HG02981 (cell line): ENCODE data around the gene SAXO1.
"Not testable (repeated sequence)": the region's sequence is repeated elsewhere in the genome, so short reads cannot be mapped to it uniquely, and the experiment has no call there.

ENCODE experiments used
- ATAC-seq: cut with Tn5 transposase; IDR thresholded peaks from one replicate; pipeline ENCODE4 v1.9.1; 2021; ENCODE audit warnings: mild to moderate bottlenecking, moderate library complexity; ENCODE audit not compliant: unreplicated experiment

SAXO1 gene

GRCh38 chr9:19000133-19000532, 32.9 kb downstream of the SAXO1 start:
- no peak for ATAC-seq

GRCh38 chr9:18999173-18999785, 33.7 kb downstream of the SAXO1 start:
- no peak for ATAC-seq

GRCh38 chr9:18997151-18997550, 35.9 kb downstream of the SAXO1 start:
- no peak for ATAC-seq

GRCh38 chr9:18996211-18996610, 36.8 kb downstream of the SAXO1 start:
- ATAC-seq, result no peak

- ATAC-seq, result no peak
These were observed 38.6 kb downstream of the SAXO1 start for GRCh38 chr9:18994263-18994916.

- ATAC-seq, result not testable (repeated sequence)
These were observed 41.8 kb downstream of the SAXO1 start for GRCh38 chr9:18991197-18991596.

- ATAC-seq, result no peak
These were observed 42.5 kb downstream of the SAXO1 start for GRCh38 chr9:18990494-18990893.

- ATAC-seq, result no peak
These were observed 43.1 kb downstream of the SAXO1 start for GRCh38 chr9:18989865-18990264.

- no peak for ATAC-seq
These were observed 43.9 kb downstream of the SAXO1 start for GRCh38 chr9:18989097-18989496.

GRCh38 chr9:18988003-18988402, 45.0 kb downstream of the SAXO1 start:
- ATAC-seq, result no peak

GRCh38 chr9:18985996-18986395, 47.0 kb downstream of the SAXO1 start:
- no peak for ATAC-seq

- ATAC-seq, result no peak
These were observed 47.5 kb downstream of the SAXO1 start for GRCh38 chr9:18985464-18985951.

GRCh38 chr9:18982262-18982620, 50.8 kb downstream of the SAXO1 start:
- no peak for ATAC-seq

- ATAC-seq, result no peak
These were observed 51.3 kb downstream of the SAXO1 start for GRCh38 chr9:18981476-18982261.

GRCh38 chr9:18980189-18980588, 52.8 kb downstream of the SAXO1 start:
- ATAC-seq, result no peak

GRCh38 chr9:18979367-18979766, 53.6 kb downstream of the SAXO1 start:
- ATAC-seq, result no peak

- no peak for ATAC-seq
These were observed 54.8 kb downstream of the SAXO1 start for GRCh38 chr9:18978188-18978587.

- no peak for ATAC-seq
These were observed 56.1 kb downstream of the SAXO1 start for GRCh38 chr9:18976709-18977531.

- no peak for ATAC-seq
These were observed 56.7 kb downstream of the SAXO1 start for GRCh38 chr9:18976221-18976708.

GRCh38 chr9:18973348-18973747, 59.7 kb downstream of the SAXO1 start:
- no peak for ATAC-seq

GRCh38 chr9:18972675-18973074, 60.3 kb downstream of the SAXO1 start:
- ATAC-seq, result no peak
